ENCODE data around the gene SLC7A4. TPM values are rescaled to one million over a fixed set of nuclear protein-coding genes. Genes with fewer than 3 reads are reported as not detected.
A peak's percentile ranks its signal among the peaks of the same experiment; 100 is the strongest.

The SLC7A4 gene
- polyA plus RNA-seq, 4 donors: 0.27 to 40.2 (median 2.3) TPM; not detected in 1

DNA sequence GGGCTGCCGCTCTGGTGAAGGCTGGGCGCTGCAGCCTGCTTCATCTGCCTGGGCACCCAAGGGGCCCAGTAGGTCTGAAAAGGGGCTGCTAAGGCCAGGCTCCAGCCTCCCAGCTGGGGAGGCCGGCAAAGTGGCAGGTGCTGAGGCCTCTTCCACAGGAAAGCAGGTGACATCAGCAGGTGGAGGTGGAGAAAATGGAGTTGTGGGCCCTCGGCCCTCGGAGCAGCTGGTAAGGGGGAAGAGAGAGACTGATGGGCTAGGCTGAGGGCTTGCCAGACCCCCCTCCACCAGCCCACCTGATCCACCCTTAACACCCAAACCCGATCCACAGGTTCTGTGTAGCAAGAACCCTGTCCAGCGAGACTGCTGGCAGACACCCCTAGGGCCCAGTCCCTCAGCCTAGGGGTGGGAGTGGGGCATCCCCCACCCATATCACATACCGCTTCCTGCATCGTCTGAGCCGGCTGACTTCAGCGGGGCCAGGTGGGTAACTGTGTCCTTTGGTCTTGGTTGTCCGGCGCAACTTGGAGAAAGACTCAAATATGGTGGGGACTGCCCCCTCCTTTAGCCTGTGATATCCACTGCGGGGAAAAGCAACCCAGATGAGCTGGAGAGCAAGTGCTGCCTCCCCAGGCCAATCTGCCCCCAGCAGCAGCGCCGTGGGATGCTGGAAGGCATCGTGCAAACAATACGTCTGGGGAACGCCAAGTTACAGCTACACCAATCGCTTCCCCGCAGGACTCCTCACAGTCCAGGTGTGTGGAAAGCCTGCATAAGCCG is 32.0 kb downstream of the SLC7A4 start:
- Histone ChIP-seq H3K9me3 (ENCODE audit: control insufficient read depth in 2 of 2, insufficient read depth in 1 of 2, low read depth in 1 of 2, low read length in 1 of 2) (no peaks in the 10 kb centered on the region), H3K4me3 (ENCODE audit: low read depth in 1 of 3, low read length in 3 of 3) (peak overlapping the region in 2 of 3 donors; percentile 76 to 89), H3K27me3 (ENCODE audit: control insufficient read depth in 3 of 3, insufficient read depth in 3 of 3, low read length in 3 of 3) (no peaks in the 10 kb centered on the region), H3K36me3 (ENCODE audit: control insufficient read depth in 3 of 3, insufficient read depth in 2 of 3, low read depth in 1 of 3, low read length in 3 of 3) (peaks cover 0 to 51% (median 0%) of the 10 kb centered on the region in 3 donors), H3K27ac (ENCODE audit: low read depth in 1 of 3, low read length in 2 of 3) (peak overlapping the region in 2 of 3 donors; percentile 99), H3K4me1 (ENCODE audit: control insufficient read depth in 3 of 3, insufficient read depth in 2 of 3, low read depth in 1 of 3, low read length in 2 of 3) (peaks cover 5 to 28% (median 7%) of the 10 kb centered on the region in 3 donors)
- no peak for DNase-seq
- 33 to 52% (median 44%) methylated on average over 21 to 22 of the region's 22 CpGs for WGBS, 3 donors
- FAIRE-seq: no peak

DNA sequence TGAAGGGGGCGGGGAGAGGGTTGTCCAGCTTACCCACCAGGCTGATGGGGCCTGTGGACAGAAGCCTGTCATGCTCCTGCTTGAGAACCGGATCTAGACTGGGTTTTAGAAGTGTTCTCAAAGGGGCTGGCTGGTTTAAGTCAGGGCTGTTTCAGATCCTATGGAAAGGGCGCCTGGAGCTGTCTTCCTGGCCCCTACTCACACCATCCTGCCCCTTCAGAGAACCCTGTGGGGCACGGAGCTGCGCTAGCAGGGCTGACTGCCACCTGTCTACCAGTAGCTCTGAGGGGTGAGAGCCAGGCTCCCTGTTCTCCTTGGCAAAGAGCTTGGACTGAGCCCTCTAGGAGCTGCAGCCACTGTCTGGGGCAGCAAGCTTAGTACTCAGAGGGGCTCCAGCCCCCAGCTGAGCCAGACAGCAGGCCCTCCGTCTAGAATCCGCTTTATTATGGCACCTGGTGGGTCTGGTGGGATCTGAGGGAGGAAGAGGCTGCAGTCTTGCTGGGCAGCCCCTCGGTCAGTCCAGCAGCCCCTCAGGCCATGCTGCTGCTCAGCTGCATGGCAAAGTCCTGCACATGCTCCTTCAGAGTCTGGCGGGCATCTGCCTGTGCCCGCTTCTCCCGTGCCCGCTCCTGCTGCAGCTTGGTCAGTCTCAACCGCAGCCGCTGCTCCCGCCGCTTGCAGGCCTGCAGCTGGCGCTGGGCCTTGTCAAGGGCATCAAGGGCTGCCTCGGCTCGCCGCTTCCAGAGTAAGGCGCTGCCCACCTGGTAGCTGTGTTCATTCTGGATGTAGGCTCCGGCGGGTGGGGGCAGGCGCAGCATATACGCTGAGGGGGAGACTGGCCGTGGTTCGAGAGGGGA is 32.8 kb downstream of the SLC7A4 start:
- Histone ChIP-seq H3K27me3 (ENCODE audit: control insufficient read depth in 3 of 3, insufficient read depth in 3 of 3, low read length in 3 of 3) (no peaks in the 10 kb centered on the region), H3K36me3 (ENCODE audit: control insufficient read depth in 3 of 3, insufficient read depth in 2 of 3, low read depth in 1 of 3, low read length in 3 of 3) (peaks cover 0 to 60% (median 0%) of the 10 kb centered on the region in 3 donors), H3K9me3 (ENCODE audit: control insufficient read depth in 2 of 2, insufficient read depth in 1 of 2, low read depth in 1 of 2, low read length in 1 of 2) (no peaks in the 10 kb centered on the region), H3K4me1 (ENCODE audit: control insufficient read depth in 3 of 3, insufficient read depth in 2 of 3, low read depth in 1 of 3, low read length in 2 of 3) (peaks cover 5 to 28% (median 7%) of the 10 kb centered on the region in 3 donors), H3K27ac (ENCODE audit: low read depth in 1 of 3, low read length in 2 of 3) (no peak overlapping the region), H3K4me3 (ENCODE audit: low read depth in 1 of 3, low read length in 3 of 3) (no peak overlapping the region)
- WGBS, 3 donors: 91 to 95% (median 92%) methylated on average over 26 to 27 of the region's 27 CpGs
- no peak for DNase-seq
- no peak for FAIRE-seq

DNA sequence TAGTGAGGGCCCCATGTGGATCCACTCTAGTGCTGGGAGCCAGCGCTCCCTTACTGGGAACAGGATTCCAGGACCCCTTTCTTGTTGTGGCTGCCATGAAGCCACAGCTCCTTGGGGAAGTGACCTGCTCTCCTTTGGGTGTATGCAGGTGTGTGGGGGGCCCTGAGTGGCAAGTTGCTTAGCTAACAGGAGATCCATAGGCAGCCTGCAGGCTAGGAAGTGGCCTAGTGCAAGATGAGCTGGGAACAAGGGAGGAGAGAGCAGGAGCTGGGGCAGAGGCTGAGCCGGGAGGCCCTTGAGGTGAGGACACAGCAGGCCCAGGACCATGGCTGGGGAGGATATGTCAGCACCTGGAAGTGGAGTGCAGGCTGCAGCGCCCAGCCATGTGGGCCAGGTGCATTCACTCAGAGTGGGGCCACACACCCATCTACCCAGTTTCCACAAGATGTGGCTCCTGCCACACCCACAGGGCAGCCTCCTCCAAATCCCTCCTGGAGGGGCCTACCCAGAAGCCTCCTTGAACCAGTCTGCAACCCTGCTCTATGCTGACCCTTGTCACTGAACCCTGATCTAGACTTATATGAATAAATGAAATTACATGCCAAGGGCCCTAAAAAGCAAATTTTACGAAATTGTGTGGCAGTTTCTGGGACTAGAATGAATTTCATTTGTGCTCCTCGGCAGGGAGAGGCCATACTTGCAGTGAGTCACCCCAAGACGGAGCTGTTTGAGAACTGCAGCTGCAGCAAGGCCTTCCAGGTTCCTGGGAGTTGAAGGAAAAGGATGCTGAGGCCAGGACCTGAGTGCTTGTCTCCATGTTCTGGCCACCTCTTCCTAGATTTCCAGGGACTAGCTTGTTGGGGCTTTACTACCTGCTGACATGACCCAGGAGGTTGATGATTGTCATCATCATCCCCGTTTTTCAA is 33.7 kb downstream of the SLC7A4 start:
- Histone ChIP-seq H3K27me3 (ENCODE audit: control insufficient read depth in 3 of 3, insufficient read depth in 3 of 3, low read length in 3 of 3) (no peaks in the 10 kb centered on the region), H3K4me1 (ENCODE audit: control insufficient read depth in 3 of 3, insufficient read depth in 2 of 3, low read depth in 1 of 3, low read length in 2 of 3) (peaks cover 5 to 23% (median 7%) of the 10 kb centered on the region in 3 donors), H3K9me3 (ENCODE audit: control insufficient read depth in 2 of 2, insufficient read depth in 1 of 2, low read depth in 1 of 2, low read length in 1 of 2) (no peaks in the 10 kb centered on the region), H3K27ac (ENCODE audit: low read depth in 1 of 3, low read length in 2 of 3) (no peak overlapping the region), H3K36me3 (ENCODE audit: control insufficient read depth in 3 of 3, insufficient read depth in 2 of 3, low read depth in 1 of 3, low read length in 3 of 3) (peaks cover 0 to 69% (median 2%) of the 10 kb centered on the region in 3 donors), H3K4me3 (ENCODE audit: low read depth in 1 of 3, low read length in 3 of 3) (no peak overlapping the region)
- 64 to 69% (median 68%) methylated on average over 7 of the region's 7 CpGs for WGBS, 3 donors
- DNase-seq (no peak), FAIRE-seq (no peak)

DNA sequence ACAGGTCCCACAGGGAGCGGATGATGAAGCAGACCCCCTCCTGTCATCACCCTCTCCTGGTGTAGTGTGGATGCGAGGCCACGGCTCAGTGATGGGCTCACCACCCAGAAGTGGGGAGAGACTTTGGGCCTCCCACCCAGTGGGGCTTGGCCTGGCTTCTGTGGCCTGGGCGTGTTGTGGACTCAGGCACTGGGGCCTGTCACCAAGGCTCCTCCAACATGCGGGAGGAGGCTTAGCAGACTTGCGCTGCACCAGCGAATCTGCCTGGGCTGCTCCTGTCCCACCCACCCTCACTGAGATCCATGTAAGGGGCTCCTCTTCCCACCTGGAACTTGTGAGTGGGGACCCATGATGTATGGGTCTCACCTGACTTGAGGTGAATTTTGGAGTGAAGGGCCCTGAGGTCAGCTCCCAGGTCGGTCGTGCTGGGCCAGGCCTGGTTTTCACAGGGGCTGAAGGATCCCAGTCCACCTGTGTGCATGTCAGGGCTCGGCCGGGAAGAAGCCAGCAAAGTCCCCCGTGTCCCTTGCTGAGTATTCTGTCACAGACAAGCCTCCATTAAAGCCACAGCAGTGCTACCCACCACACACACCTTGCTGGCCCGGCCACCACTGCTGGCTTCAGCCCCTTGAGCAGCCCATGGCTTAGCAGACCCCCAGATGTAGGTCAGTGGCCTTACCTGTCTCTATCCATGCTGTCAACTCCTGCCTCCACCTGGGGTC is 34.7 kb downstream of the SLC7A4 start:
- Histone ChIP-seq H3K4me3 (ENCODE audit: low read depth in 1 of 3, low read length in 3 of 3) (no peak overlapping the region), H3K27ac (ENCODE audit: low read depth in 1 of 3, low read length in 2 of 3) (no peak overlapping the region), H3K36me3 (ENCODE audit: control insufficient read depth in 3 of 3, insufficient read depth in 2 of 3, low read depth in 1 of 3, low read length in 3 of 3) (peaks cover 0 to 78% (median 3%) of the 10 kb centered on the region in 3 donors), H3K27me3 (ENCODE audit: control insufficient read depth in 3 of 3, insufficient read depth in 3 of 3, low read length in 3 of 3) (no peaks in the 10 kb centered on the region), H3K9me3 (ENCODE audit: control insufficient read depth in 2 of 2, insufficient read depth in 1 of 2, low read depth in 1 of 2, low read length in 1 of 2) (no peaks in the 10 kb centered on the region), H3K4me1 (ENCODE audit: control insufficient read depth in 3 of 3, insufficient read depth in 2 of 3, low read depth in 1 of 3, low read length in 2 of 3) (peaks cover 4 to 14% (median 5%) of the 10 kb centered on the region in 3 donors)
- 81 to 85% (median 82%) methylated on average over 12 to 13 of the region's 13 CpGs for WGBS, 3 donors
- DNase-seq (no peak), FAIRE-seq (no peak)

DNA sequence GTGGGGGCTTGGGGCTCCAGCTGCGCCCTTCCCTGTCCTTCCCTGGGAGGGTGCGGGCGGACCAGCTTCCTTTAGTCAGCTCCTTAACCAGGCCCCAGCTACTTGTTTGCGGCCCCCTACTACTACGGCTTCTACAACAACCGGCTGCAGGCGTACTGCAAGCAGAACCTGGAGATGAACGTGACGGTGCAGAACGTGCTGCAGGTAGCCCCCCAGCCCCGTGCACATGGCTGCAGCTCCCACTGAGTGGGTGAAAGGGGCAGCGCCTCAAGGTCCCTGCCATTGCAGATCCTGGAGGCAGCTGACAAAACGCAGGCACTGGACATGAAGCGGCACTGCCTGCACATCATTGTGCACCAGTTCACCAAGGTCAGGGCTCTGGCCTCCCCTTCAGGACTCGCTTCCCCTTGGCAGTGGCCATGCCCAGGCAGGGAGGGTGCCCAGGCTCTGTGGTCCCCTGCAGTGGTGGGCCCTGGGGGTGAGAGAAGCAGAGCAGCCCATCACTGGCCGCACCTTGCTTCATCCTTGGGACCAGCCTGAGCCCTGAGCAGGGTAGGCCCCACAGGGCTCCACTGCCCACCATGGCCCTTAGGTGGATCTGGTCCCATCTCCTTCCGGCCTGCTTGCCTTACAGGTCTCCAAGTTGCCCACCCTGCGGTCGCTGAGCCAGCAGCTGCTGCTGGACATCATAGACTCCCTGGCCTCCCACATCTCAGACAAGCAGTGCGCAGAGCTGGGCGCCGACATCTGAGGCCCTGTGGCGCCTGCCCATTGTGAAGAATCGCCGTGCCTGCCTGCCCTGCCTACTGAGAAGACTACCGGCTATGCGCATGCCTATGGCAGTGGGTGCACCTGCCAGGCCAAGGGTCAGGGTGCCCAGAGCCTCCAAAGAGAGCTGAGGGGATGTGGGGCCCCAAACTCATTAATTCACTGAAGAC is 35.5 kb downstream of the SLC7A4 start:
- WGBS, 3 donors: 88 to 92% (median 90%) methylated on average over 26 to 27 of the region's 27 CpGs
- no peak for FAIRE-seq

DNA sequence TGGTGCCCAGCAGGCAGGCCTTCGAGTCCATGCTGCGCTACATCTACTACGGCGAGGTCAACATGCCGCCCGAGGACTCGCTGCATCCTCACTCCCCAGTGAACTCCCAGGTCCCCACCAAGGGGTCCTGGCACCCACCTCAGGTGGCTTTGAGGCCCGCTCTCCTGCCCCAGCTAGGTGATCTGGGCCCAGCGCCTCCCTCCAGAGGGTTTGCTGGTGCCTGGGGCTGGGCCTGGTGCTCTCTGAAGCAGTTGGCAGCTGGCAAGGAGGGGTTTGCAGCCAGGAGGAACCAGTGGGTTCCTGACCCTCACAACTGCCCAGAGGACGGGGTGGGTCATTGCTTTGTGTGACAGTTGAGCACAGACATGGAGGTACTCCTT is 36.3 kb downstream of the SLC7A4 start:
- Histone ChIP-seq H3K9me3 (ENCODE audit: control insufficient read depth in 2 of 2, insufficient read depth in 1 of 2, low read depth in 1 of 2, low read length in 1 of 2) (no peaks in the 10 kb centered on the region), H3K36me3 (ENCODE audit: control insufficient read depth in 3 of 3, insufficient read depth in 2 of 3, low read depth in 1 of 3, low read length in 3 of 3) (peaks cover 3 to 95% (median 4%) of the 10 kb centered on the region in 3 donors), H3K4me1 (ENCODE audit: control insufficient read depth in 3 of 3, insufficient read depth in 2 of 3, low read depth in 1 of 3, low read length in 2 of 3) (peaks cover 4 to 13% (median 5%) of the 10 kb centered on the region in 3 donors), H3K27me3 (ENCODE audit: control insufficient read depth in 3 of 3, insufficient read depth in 3 of 3, low read length in 3 of 3) (no peaks in the 10 kb centered on the region), H3K4me3 (ENCODE audit: low read depth in 1 of 3, low read length in 3 of 3) (no peak overlapping the region), H3K27ac (ENCODE audit: low read depth in 1 of 3, low read length in 2 of 3) (no peak overlapping the region)
- FAIRE-seq (no peak), DNase-seq (no peak)
- WGBS, 3 donors: 94 to 97% (median 95%) methylated on average over 9 to 10 of the region's 10 CpGs

More for the DNA sequence above, 35.5 kb downstream of the SLC7A4 start:
- H3K36me3 ChIP-seq (ENCODE audit: control insufficient read depth in 3 of 3, insufficient read depth in 2 of 3, low read depth in 1 of 3, low read length in 3 of 3): peaks cover 3 to 87% (median 4%) of the 10 kb centered on the region in 3 donors
- H3K9me3 ChIP-seq (ENCODE audit: control insufficient read depth in 2 of 2, insufficient read depth in 1 of 2, low read depth in 1 of 2, low read length in 1 of 2): no peaks in the 10 kb centered on the region
- no peaks in the 10 kb centered on the region for H3K27me3 ChIP-seq (ENCODE audit: control insufficient read depth in 3 of 3, insufficient read depth in 3 of 3, low read length in 3 of 3)
- DNase-seq: no peak
- H3K4me1 ChIP-seq (ENCODE audit: control insufficient read depth in 3 of 3, insufficient read depth in 2 of 3, low read depth in 1 of 3, low read length in 2 of 3): peaks cover 4 to 14% (median 5%) of the 10 kb centered on the region in 3 donors
- H3K4me3 ChIP-seq (ENCODE audit: low read depth in 1 of 3, low read length in 3 of 3): no peak overlapping the region
- no peak overlapping the region for H3K27ac ChIP-seq (ENCODE audit: low read depth in 1 of 3, low read length in 2 of 3)

Measured in small intestine (tissue), 7 donors.